ENCODE measurements around the gene NRIP2.

DNA sequence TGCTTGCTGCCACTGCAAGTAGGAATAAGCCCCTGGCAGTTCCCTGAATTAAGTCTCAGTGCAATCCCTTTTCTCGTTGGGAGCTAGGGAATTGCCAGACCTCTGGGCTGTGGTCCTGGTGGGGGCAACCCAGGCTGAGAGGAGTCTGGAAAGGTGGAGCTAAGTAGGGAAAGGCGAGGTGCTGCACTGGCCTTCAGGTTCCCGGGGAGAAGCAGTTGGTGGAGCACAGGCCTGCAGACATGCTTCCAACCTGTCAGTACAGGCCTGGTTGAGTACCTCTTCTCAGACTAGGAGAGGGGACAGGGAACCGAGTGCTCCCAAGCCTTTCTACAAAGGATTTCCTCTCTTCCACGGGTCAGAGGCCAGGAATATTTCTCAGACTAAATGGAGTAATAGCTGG is 1.5 kb downstream of the NRIP2 start:
- TF ChIP-seq, protein P1, sequence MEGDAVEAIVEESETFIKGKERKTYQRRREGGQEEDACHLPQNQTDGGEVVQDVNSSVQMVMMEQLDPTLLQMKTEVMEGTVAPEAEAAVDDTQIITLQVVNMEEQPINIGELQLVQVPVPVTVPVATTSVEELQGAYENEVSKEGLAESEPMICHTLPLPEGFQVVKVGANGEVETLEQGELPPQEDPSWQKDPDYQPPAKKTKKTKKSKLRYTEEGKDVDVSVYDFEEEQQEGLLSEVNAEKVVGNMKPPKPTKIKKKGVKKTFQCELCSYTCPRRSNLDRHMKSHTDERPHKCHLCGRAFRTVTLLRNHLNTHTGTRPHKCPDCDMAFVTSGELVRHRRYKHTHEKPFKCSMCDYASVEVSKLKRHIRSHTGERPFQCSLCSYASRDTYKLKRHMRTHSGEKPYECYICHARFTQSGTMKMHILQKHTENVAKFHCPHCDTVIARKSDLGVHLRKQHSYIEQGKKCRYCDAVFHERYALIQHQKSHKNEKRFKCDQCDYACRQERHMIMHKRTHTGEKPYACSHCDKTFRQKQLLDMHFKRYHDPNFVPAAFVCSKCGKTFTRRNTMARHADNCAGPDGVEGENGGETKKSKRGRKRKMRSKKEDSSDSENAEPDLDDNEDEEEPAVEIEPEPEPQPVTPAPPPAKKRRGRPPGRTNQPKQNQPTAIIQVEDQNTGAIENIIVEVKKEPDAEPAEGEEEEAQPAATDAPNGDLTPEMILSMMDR (IDR thresholded peaks at IDR 0.05): no peak
- no peak for TF ChIP-seq POLR2A (IDR thresholded peaks at IDR 0.05)

All from Peyer's patch (tissue), 4 donors.